A549 (cell line): Measurements from ENCODE around the gene LYSMD1. TPM values are rescaled to one million over a fixed set of nuclear protein-coding genes. Genes with fewer than 3 reads are reported as not detected.

Experiments used
- ATAC-seq, 2 experiments: fragments of 200-7000 bp in 1 of 2; fragments of >200 bp in 1 of 2; cut with Nextera tagmentation in 1 of 2; cut with Tn5 transposase in 1 of 2; 3 replicates each; pipeline versions ENCODE4 v1.8.0 to v1.9.1; 2018 to 2020; ENCODE audit warnings: mild to moderate bottlenecking in 1 of 2, moderate library complexity in 1 of 2
- CTCF ChIA-PET: fragments of 300-600 bp; sonication (Branson Sonifier 250); formaldehyde crosslinking; extraction: SDS; loops from one replicate; lab custom pipeline; 2021; ENCODE audit warnings: antibody characterized with exemption, inconsistent platforms; lab: Yijun Ruan, JAX
- POLR2A ChIA-PET: fragments of 350-600 bp; formaldehyde crosslinking; extraction: SDS; loops from one replicate; lab custom pipeline; 2021; ENCODE audit warnings: antibody characterized with exemption, inconsistent platforms; lab: Yijun Ruan, JAX
- DNase-seq, 2 experiments: peaks; one replicate each; pipeline versions ENCODE4 v3.0.0 to v3.0.0-alpha.2; 2011 to 2016; ENCODE audit warnings: low read depth in 1 of 2, low spot score in 1 of 2
- FAIRE-seq: peaks from 2 replicates; lab custom pipeline; 2011; peaks lifted over from hg19 to GRCh38; lab: Jason Lieb, UNC
- H3K27ac ChIP-seq, 2 experiments: fragments of >200 bp; sonication (Bioruptor Twin); formaldehyde crosslinking; 3 replicates each; pipeline ENCODE4 v1.5.1; 2016 to 2017
- H3K4me1 ChIP-seq: fragments of >200 bp; sonication (Bioruptor Twin); formaldehyde crosslinking; 3 replicates; pipeline ENCODE4 v1.6.1; 2016
- H3K4me2 ChIP-seq: fragments of >200 bp; sonication (Bioruptor Twin); formaldehyde crosslinking; 3 replicates; pipeline ENCODE4 v1.6.1; 2016
- H3K4me3 ChIP-seq: fragments of >200 bp; sonication (Bioruptor Twin); formaldehyde crosslinking; 3 replicates; pipeline ENCODE4 v1.5.1; 2016
- H3K9me3 ChIP-seq: fragments of >200 bp; sonication (Bioruptor Twin); formaldehyde crosslinking; 3 replicates; pipeline ENCODE4 v1.6.1; 2016
- BCL3 ChIP-seq: fragments of >200 bp; sonication (Bioruptor Twin); formaldehyde crosslinking; IDR thresholded peaks from 3 replicates; pipeline ENCODE4 v1.6.1; 2016
- CBX2 ChIP-seq: fragments of 200-600 bp; sonication (generic); IDR thresholded peaks from 2 replicates; pipeline ENCODE4 v1.6.1; 2016; ENCODE audit warnings: low read depth, mild to moderate bottlenecking, borderline replicate concordance
- CBX8 ChIP-seq: fragments of 200-600 bp; sonication (generic); IDR thresholded peaks from 2 replicates; pipeline ENCODE4 v1.6.1; 2016
- CEBPB ChIP-seq, 2 experiments: fragments of >200 bp in 1 of 2; sonication (Bioruptor Twin) in 1 of 2; formaldehyde crosslinking in 1 of 2; IDR thresholded peaks; 2 replicates each; pipeline ENCODE4 v1.6.1; 2012 to 2016
- CTCF ChIP-seq: fragments of >200 bp; sonication (Bioruptor Twin); formaldehyde crosslinking; IDR thresholded peaks from 3 replicates; pipeline ENCODE4 v1.5.1; 2016
- E2F6 ChIP-seq: IDR thresholded peaks from 2 replicates; pipeline ENCODE4 v1.6.1; 2012; ENCODE audit warnings: low read depth, borderline replicate concordance
- ESRRA ChIP-seq: fragments of 150-350 bp; IDR thresholded peaks from 2 replicates; pipeline ENCODE4 v1.6.1; 2014; ENCODE audit warnings: mild to moderate bottlenecking, low read length, borderline replicate concordance
- HDAC2 ChIP-seq: fragments of 200-600 bp; sonication (generic); IDR thresholded peaks from 2 replicates; pipeline ENCODE4 v1.6.1; 2016
- HES2 ChIP-seq: fragments of >200 bp; sonication (Bioruptor Twin); formaldehyde crosslinking; IDR thresholded peaks from 2 replicates; pipeline ENCODE4 v1.6.1; 2016
- HEYL ChIP-seq: fragments of 250-450 bp; sonication (Bioruptor Pico); IDR thresholded peaks from 2 replicates; pipeline ENCODE4 v1.8.0; 2021; ENCODE audit warnings: mild to moderate bottlenecking, moderate library complexity
- JUNB ChIP-seq: fragments of >200 bp; sonication (Bioruptor Twin); formaldehyde crosslinking; IDR thresholded peaks from 2 replicates; pipeline ENCODE4 v1.6.1; 2016
- KDM1A ChIP-seq: fragments of 200-600 bp; sonication (generic); IDR thresholded peaks from 2 replicates; pipeline ENCODE4 v1.6.1; 2016; ENCODE audit warnings: low read depth, mild to moderate bottlenecking
- MAZ ChIP-seq: fragments of 150-350 bp; IDR thresholded peaks from 2 replicates; pipeline ENCODE4 v1.6.1; 2014; ENCODE audit warnings: antibody characterized with exemption, low read depth, low read length, borderline replicate concordance
- MYC ChIP-seq: IDR thresholded peaks from 2 replicates; pipeline ENCODE4 v1.6.1; 2012; ENCODE audit warnings: mild to moderate bottlenecking, inconsistent platforms, low read length, improper control_type of control experiment, borderline replicate concordance
- NFE2L2 ChIP-seq: fragments of 150-350 bp; conservative IDR thresholded peaks from 2 replicates; pipeline ENCODE4 v1.6.1; 2014; ENCODE audit warnings: low read length
- NR3C1 ChIP-seq: fragments of >200 bp; sonication (Bioruptor Twin); formaldehyde crosslinking; IDR thresholded peaks from 3 replicates; pipeline ENCODE4 v1.6.1; 2017
- PBX3 ChIP-seq: IDR thresholded peaks from 2 replicates; pipeline ENCODE4 v1.6.1; 2012
- RAD21 ChIP-seq, 2 experiments: fragments of >200 bp in 1 of 2; sonication (Bioruptor Twin) in 1 of 2; formaldehyde crosslinking in 1 of 2; IDR thresholded peaks in 1 of 2; conservative IDR thresholded peaks in 1 of 2; 2 replicates in 1 of 2; 3 replicates in 1 of 2; pipeline ENCODE4 v1.6.1; 2012 to 2018; ENCODE audit warnings: inconsistent platforms in 1 of 2
- RARB ChIP-seq: fragments of 250-450 bp; sonication (Bioruptor Pico); IDR thresholded peaks from 2 replicates; pipeline ENCODE4 v1.8.0; 2021; ENCODE audit warnings: mild to moderate bottlenecking, moderate library complexity
- RFX5 ChIP-seq: fragments of 450-650 bp; IDR thresholded peaks from 2 replicates; pipeline ENCODE4 v1.7.1; 2014; ENCODE audit warnings: antibody characterized with exemption, mild to moderate bottlenecking, moderate library complexity
- SREBF2 ChIP-seq: fragments of 450-650 bp; IDR thresholded peaks from 2 replicates; pipeline ENCODE4 v1.6.1; 2014; ENCODE audit warnings: mild to moderate bottlenecking, moderate library complexity
- ZNF302 ChIP-seq: fragments of 250-450 bp; sonication (Bioruptor Pico); IDR thresholded peaks from 2 replicates; pipeline ENCODE4 v1.9.0; 2021; ENCODE audit warnings: inconsistent platforms, mild to moderate bottlenecking, moderate library complexity
- WGBS: methylation state at CpG from one replicate; pipeline ENCODE4 v1.1.6; 2017; ENCODE audit errors: missing lambda C conversion rate; 5-methylcytosine and 5-hydroxymethylcytosine counted together
- polyA plus RNA-seq, 4 experiments: library from polyadenylated mRNA; depleted of rRNA in 3 of 4; stranded (reverse); fragments of >200 nt; fragmentation: RNase III in 1 of 4; extraction: RNeasy Plus Mini Kit Qiagen cat#74134 plus additional on column Dnase treatment in 1 of 4; gene quantifications; 2 replicates in 3 of 4; 3 replicates in 1 of 4; pipeline ENCODE4 v1.2.3, GENCODE V29; 2011 to 2017

LYSMD1 gene
- polyA plus RNA-seq, 2 of the 4 experiments (the other 2 are of a cell fraction): 7.0 to 10.5 TPM

- ATAC-seq (no peak), DNase-seq (no peak), FAIRE-seq (no peak)
- CTCF ChIA-PET: interaction anchor here (1.6 kb wide), 1 partner anchor 10 kb away, joined by 3 read pairs; no protein-coding TSS in a partner anchor
- H3K4me1 ChIP-seq: no peaks in the 10 kb centered on the region
- H3K4me2 ChIP-seq: no peak overlapping the region
- TF ChIP-seq CTCF (no peak), BCL3 (no peak), ZNF302 (no peak), RFX5 (no peak), ESRRA (no peak), JUNB (no peak), SREBF2 (no peak), HES2 (no peak), NR3C1 (no peak), E2F6 (no peak), CBX8 (no peak), MYC (no peak), HEYL (CRISPR knock-in tag) (no peak), HDAC2 (no peak), CBX2 (no peak), CEBPB (IDR thresholded peaks at IDR 0.05) (no peak), RAD21 (conservative IDR thresholded peaks at IDR 0.05 in 1 of 2, IDR thresholded peaks at IDR 0.05 in 1 of 2) (no peak), NFE2L2 (no peak), PBX3 (no peak), MAZ (no peak)
- H3K27ac ChIP-seq: no peak overlapping the region
- 87% methylated on average over 37 of the region's 74 CpGs for WGBS
- H3K4me3 ChIP-seq: no peak overlapping the region
- no peaks in the 10 kb centered on the region for H3K9me3 ChIP-seq
- POLR2A ChIA-PET: no interaction called here
Measured at GRCh38 chr1:151132335-151133017, 33.2 kb downstream of the LYSMD1 start.

- DNase-seq (no peak), FAIRE-seq (no peak), ATAC-seq (no peak)
- ChIA-PET CTCF (interaction anchor here (1.1 to 1.7 kb wide), 3 partner anchors 11 to 32 kb away, joined by 3 to 5 read pairs (median 3); partner anchors contain the start of gene TNFAIP8L2), POLR2A (no interaction called here)
- no peak overlapping the region for H3K4me2 ChIP-seq
- no peaks in the 10 kb centered on the region for H3K9me3 ChIP-seq
- H3K4me3 ChIP-seq: no peak overlapping the region
- no peaks in the 10 kb centered on the region for H3K4me1 ChIP-seq
- 83% methylated on average over 34 of the region's 39 CpGs for WGBS
- H3K27ac ChIP-seq: no peak overlapping the region
- TF ChIP-seq NR3C1 (no peak), KDM1A (no peak), RARB (CRISPR knock-in tag) (no peak), RAD21 (conservative IDR thresholded peaks at IDR 0.05 in 1 of 2, IDR thresholded peaks at IDR 0.05 in 1 of 2) (no peak)
Measured at GRCh38 chr1:151131701-151132334, 33.9 kb downstream of the LYSMD1 start.
